WTC11 (cell line): ENCODE results near the gene BCL2L11. TPM values are rescaled to one million over a fixed set of nuclear protein-coding genes. Genes with fewer than 3 reads are reported as not detected.

Experiments used
- CREB1 ChIP-seq: sonication (generic); formaldehyde crosslinking; IDR thresholded peaks from 2 replicates; pipeline ENCODE4 v1.8.0; 2023; ENCODE audit warnings: mild to moderate bottlenecking, missing genetic modification reagents
- EMX1 ChIP-seq: fragments of 250-450 bp; sonication (Bioruptor Pico); IDR thresholded peaks from 2 replicates; pipeline ENCODE4 v1.8.0; 2021; ENCODE audit warnings: mild to moderate bottlenecking
- ESRRA ChIP-seq: sonication (generic); formaldehyde crosslinking; IDR thresholded peaks from 2 replicates; pipeline ENCODE4 v1.8.1; 2022; ENCODE audit warnings: mild to moderate bottlenecking, missing genetic modification reagents, borderline replicate concordance
- FOXK1 ChIP-seq: sonication (generic); formaldehyde crosslinking; IDR thresholded peaks from 2 replicates; pipeline ENCODE4 v1.8.0; 2022; ENCODE audit warnings: mild to moderate bottlenecking, moderate library complexity, missing genetic modification reagents
- GRHL2 ChIP-seq: fragments of 250-450 bp; sonication (Bioruptor Pico); IDR thresholded peaks from 2 replicates; pipeline ENCODE4 v1.8.0; 2022; ENCODE audit warnings: mild to moderate bottlenecking, moderate library complexity; ENCODE audit not compliant: insufficient replicate concordance, severe bottlenecking
- KAT7 ChIP-seq: sonication (generic); formaldehyde crosslinking; IDR thresholded peaks from 2 replicates; pipeline ENCODE4 v1.8.1; 2023; ENCODE audit warnings: missing genetic modification reagents, mild to moderate bottlenecking, borderline replicate concordance
- NR1H2 ChIP-seq: sonication (generic); formaldehyde crosslinking; IDR thresholded peaks from 2 replicates; pipeline ENCODE4 v1.9.0; 2021; ENCODE audit warnings: mild to moderate bottlenecking, moderate library complexity, missing genetic modification reagents
- RORB ChIP-seq: fragments of 250-450 bp; sonication (Bioruptor Pico); IDR thresholded peaks from 2 replicates; pipeline ENCODE4 v1.9.0; 2021; ENCODE audit warnings: mild to moderate bottlenecking
- ZNF138 ChIP-seq: sonication (generic); formaldehyde crosslinking; conservative IDR thresholded peaks from 2 replicates; pipeline ENCODE4 v1.8.1; 2022; ENCODE audit warnings: mild to moderate bottlenecking, moderate library complexity, missing genetic modification reagents
- ZNF263 ChIP-seq: sonication (generic); formaldehyde crosslinking; IDR thresholded peaks from 2 replicates; pipeline ENCODE4 v1.8.1; 2022; ENCODE audit warnings: low read depth, mild to moderate bottlenecking, moderate library complexity, missing genetic modification reagents
- ZNF396 ChIP-seq: fragments of 250-450 bp; sonication (Bioruptor Pico); IDR thresholded peaks from 2 replicates; pipeline ENCODE4 v1.8.0; 2021; ENCODE audit warnings: mild to moderate bottlenecking, moderate library complexity, borderline replicate concordance
- total RNA-seq: library from RNA; stranded (reverse); gene quantifications from 3 replicates; pipeline ENCODE4 v1.2.3, GENCODE V29; 2021
- TF ChIP-seq, protein P1 (sequence below): sonication (generic); formaldehyde crosslinking; IDR thresholded peaks from 2 replicates; pipeline ENCODE4 v1.8.1; 2022; ENCODE audit warnings: mild to moderate bottlenecking, missing genetic modification reagents, moderate library complexity, borderline replicate concordance
- TF ChIP-seq, protein P2 (sequence below): sonication (generic); formaldehyde crosslinking; IDR thresholded peaks from 2 replicates; pipeline ENCODE4 v1.8.1; 2023; ENCODE audit warnings: mild to moderate bottlenecking, missing genetic modification reagents
- TF ChIP-seq, protein P3 (sequence below): sonication (generic); formaldehyde crosslinking; IDR thresholded peaks from 2 replicates; pipeline ENCODE4 v1.8.0; 2022; ENCODE audit warnings: mild to moderate bottlenecking, missing genetic modification reagents
- TF ChIP-seq, protein P4 (sequence below): sonication (generic); formaldehyde crosslinking; IDR thresholded peaks from 2 replicates; pipeline ENCODE4 v1.8.1; 2023; ENCODE audit warnings: mild to moderate bottlenecking, missing genetic modification reagents, moderate library complexity
- TF ChIP-seq, protein P5 (sequence below): sonication (generic); formaldehyde crosslinking; IDR thresholded peaks from 2 replicates; pipeline ENCODE4 v1.8.1; 2022; ENCODE audit warnings: low read depth, missing genetic modification reagents, borderline replicate concordance
- TF ChIP-seq, protein P6 (sequence below): sonication (generic); formaldehyde crosslinking; IDR thresholded peaks from 2 replicates; pipeline ENCODE4 v1.8.1; 2022; ENCODE audit warnings: mild to moderate bottlenecking, moderate library complexity, missing genetic modification reagents
- TF ChIP-seq, protein P7 (sequence below): sonication (generic); formaldehyde crosslinking; IDR thresholded peaks from 2 replicates; pipeline ENCODE4 v1.8.0; 2023; ENCODE audit warnings: missing genetic modification reagents, mild to moderate bottlenecking, borderline replicate concordance
- TF ChIP-seq, protein P8 (sequence below): sonication (generic); formaldehyde crosslinking; IDR thresholded peaks from 2 replicates; pipeline ENCODE4 v1.8.1; 2023; ENCODE audit warnings: mild to moderate bottlenecking, moderate library complexity, missing genetic modification reagents
- TF ChIP-seq, protein P9 (sequence below): sonication (generic); formaldehyde crosslinking; IDR thresholded peaks from 2 replicates; pipeline ENCODE4 v1.8.1; 2022; ENCODE audit warnings: missing genetic modification reagents, borderline replicate concordance

Gene BCL2L11
- total RNA-seq, 1 experiment from 2014 or later = 19.3 TPM

DNA sequence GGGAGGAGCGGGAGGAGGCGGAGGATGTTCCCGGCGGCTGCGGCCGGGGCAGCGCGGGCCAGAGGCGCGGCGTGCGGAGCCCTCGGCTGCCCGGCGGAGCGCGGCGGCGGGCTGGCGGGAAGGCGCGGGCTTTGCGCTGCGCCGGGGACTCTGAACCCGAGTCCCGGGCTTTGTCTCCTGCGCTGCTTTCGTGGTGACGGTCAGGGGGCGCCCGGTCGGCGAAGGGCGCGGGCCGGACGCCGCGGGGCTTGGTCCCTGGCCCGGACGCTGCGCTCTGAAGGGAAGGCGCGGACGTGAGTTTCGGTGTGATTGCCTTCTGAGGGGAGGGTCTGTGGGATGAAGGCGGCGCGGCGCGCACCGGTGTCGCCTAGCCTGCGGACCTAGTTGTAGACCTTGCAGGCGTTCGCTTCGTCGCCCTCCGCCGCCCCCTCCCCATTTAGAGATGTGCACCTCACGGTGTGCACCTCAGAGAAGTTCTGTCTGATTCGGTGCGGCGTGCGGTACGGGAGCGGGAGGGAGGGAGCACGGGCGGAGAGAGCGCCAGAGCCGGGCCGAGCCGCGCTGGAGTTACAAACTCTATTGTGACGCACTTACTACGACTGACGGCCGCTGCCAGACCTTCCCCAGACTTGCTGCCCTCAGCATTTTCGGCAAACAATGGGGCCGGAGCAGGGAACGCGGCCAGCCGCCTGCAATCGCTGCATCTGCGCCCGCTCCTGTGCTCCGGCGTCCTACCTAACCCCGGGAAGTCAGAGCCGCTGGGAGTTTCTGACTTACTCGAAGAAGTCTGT lies 2.1 kb downstream of the BCL2L11 start (continued):
- TF ChIP-seq, protein P1, sequence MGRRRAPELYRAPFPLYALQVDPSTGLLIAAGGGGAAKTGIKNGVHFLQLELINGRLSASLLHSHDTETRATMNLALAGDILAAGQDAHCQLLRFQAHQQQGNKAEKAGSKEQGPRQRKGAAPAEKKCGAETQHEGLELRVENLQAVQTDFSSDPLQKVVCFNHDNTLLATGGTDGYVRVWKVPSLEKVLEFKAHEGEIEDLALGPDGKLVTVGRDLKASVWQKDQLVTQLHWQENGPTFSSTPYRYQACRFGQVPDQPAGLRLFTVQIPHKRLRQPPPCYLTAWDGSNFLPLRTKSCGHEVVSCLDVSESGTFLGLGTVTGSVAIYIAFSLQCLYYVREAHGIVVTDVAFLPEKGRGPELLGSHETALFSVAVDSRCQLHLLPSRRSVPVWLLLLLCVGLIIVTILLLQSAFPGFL (CRISPR knock-in tag) = no peak
- TF ChIP-seq, protein P2, sequence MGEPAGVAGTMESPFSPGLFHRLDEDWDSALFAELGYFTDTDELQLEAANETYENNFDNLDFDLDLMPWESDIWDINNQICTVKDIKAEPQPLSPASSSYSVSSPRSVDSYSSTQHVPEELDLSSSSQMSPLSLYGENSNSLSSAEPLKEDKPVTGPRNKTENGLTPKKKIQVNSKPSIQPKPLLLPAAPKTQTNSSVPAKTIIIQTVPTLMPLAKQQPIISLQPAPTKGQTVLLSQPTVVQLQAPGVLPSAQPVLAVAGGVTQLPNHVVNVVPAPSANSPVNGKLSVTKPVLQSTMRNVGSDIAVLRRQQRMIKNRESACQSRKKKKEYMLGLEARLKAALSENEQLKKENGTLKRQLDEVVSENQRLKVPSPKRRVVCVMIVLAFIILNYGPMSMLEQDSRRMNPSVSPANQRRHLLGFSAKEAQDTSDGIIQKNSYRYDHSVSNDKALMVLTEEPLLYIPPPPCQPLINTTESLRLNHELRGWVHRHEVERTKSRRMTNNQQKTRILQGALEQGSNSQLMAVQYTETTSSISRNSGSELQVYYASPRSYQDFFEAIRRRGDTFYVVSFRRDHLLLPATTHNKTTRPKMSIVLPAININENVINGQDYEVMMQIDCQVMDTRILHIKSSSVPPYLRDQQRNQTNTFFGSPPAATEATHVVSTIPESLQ (CRISPR knock-in tag) = no peak
- no peak for TF ChIP-seq RORB (CRISPR knock-in tag)
- TF ChIP-seq, protein P3, sequence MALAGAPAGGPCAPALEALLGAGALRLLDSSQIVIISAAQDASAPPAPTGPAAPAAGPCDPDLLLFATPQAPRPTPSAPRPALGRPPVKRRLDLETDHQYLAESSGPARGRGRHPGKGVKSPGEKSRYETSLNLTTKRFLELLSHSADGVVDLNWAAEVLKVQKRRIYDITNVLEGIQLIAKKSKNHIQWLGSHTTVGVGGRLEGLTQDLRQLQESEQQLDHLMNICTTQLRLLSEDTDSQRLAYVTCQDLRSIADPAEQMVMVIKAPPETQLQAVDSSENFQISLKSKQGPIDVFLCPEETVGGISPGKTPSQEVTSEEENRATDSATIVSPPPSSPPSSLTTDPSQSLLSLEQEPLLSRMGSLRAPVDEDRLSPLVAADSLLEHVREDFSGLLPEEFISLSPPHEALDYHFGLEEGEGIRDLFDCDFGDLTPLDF (CRISPR knock-in tag) = no peak
- TF ChIP-seq, protein P4, sequence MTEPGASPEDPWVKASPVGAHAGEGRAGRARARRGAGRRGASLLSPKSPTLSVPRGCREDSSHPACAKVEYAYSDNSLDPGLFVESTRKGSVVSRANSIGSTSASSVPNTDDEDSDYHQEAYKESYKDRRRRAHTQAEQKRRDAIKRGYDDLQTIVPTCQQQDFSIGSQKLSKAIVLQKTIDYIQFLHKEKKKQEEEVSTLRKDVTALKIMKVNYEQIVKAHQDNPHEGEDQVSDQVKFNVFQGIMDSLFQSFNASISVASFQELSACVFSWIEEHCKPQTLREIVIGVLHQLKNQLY (CRISPR knock-in tag) = no peak
- TF ChIP-seq EMX1 (CRISPR knock-in tag) = no peak
- TF ChIP-seq NR1H2 (CRISPR knock-in tag) = no peak
- no peak for TF ChIP-seq GRHL2 (CRISPR knock-in tag)
- no peak for TF ChIP-seq ESRRA (CRISPR knock-in tag)
- TF ChIP-seq ZNF138 (CRISPR knock-in tag) = no peak
- TF ChIP-seq, protein P5, sequence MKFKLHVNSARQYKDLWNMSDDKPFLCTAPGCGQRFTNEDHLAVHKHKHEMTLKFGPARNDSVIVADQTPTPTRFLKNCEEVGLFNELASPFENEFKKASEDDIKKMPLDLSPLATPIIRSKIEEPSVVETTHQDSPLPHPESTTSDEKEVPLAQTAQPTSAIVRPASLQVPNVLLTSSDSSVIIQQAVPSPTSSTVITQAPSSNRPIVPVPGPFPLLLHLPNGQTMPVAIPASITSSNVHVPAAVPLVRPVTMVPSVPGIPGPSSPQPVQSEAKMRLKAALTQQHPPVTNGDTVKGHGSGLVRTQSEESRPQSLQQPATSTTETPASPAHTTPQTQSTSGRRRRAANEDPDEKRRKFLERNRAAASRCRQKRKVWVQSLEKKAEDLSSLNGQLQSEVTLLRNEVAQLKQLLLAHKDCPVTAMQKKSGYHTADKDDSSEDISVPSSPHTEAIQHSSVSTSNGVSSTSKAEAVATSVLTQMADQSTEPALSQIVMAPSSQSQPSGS (CRISPR knock-in tag) = no peak
- TF ChIP-seq, protein P6, sequence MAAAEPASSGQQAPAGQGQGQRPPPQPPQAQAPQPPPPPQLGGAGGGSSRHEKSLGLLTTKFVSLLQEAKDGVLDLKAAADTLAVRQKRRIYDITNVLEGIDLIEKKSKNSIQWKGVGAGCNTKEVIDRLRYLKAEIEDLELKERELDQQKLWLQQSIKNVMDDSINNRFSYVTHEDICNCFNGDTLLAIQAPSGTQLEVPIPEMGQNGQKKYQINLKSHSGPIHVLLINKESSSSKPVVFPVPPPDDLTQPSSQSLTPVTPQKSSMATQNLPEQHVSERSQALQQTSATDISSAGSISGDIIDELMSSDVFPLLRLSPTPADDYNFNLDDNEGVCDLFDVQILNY = peak; percentile 16; the same call in 1 of the 2 replicates
- TF ChIP-seq, protein P7, sequence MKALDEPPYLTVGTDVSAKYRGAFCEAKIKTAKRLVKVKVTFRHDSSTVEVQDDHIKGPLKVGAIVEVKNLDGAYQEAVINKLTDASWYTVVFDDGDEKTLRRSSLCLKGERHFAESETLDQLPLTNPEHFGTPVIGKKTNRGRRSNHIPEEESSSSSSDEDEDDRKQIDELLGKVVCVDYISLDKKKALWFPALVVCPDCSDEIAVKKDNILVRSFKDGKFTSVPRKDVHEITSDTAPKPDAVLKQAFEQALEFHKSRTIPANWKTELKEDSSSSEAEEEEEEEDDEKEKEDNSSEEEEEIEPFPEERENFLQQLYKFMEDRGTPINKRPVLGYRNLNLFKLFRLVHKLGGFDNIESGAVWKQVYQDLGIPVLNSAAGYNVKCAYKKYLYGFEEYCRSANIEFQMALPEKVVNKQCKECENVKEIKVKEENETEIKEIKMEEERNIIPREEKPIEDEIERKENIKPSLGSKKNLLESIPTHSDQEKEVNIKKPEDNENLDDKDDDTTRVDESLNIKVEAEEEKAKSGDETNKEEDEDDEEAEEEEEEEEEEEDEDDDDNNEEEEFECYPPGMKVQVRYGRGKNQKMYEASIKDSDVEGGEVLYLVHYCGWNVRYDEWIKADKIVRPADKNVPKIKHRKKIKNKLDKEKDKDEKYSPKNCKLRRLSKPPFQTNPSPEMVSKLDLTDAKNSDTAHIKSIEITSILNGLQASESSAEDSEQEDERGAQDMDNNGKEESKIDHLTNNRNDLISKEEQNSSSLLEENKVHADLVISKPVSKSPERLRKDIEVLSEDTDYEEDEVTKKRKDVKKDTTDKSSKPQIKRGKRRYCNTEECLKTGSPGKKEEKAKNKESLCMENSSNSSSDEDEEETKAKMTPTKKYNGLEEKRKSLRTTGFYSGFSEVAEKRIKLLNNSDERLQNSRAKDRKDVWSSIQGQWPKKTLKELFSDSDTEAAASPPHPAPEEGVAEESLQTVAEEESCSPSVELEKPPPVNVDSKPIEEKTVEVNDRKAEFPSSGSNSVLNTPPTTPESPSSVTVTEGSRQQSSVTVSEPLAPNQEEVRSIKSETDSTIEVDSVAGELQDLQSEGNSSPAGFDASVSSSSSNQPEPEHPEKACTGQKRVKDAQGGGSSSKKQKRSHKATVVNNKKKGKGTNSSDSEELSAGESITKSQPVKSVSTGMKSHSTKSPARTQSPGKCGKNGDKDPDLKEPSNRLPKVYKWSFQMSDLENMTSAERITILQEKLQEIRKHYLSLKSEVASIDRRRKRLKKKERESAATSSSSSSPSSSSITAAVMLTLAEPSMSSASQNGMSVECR = 0 out of 2 replicates have a peak, but pooled peaks have one; percentile 26
- TF ChIP-seq, protein P8, sequence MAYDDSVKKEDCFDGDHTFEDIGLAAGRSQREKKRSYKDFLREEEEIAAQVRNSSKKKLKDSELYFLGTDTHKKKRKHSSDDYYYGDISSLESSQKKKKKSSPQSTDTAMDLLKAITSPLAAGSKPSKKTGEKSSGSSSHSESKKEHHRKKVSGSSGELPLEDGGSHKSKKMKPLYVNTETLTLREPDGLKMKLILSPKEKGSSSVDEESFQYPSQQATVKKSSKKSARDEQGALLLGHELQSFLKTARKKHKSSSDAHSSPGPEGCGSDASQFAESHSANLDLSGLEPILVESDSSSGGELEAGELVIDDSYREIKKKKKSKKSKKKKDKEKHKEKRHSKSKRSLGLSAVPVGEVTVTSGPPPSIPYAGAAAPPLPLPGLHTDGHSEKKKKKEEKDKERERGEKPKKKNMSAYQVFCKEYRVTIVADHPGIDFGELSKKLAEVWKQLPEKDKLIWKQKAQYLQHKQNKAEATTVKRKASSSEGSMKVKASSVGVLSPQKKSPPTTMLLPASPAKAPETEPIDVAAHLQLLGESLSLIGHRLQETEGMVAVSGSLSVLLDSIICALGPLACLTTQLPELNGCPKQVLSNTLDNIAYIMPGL (CRISPR knock-in tag) = no peak; the same call in 1 of the 2 replicates
- TF ChIP-seq KAT7 (CRISPR knock-in tag) = peak; percentile 66; the same call in 1 of the 2 replicates
- 0 out of 2 replicates have a peak, but pooled peaks have one; percentile 40 for TF ChIP-seq FOXK1 (CRISPR knock-in tag)
- TF ChIP-seq, protein P9, sequence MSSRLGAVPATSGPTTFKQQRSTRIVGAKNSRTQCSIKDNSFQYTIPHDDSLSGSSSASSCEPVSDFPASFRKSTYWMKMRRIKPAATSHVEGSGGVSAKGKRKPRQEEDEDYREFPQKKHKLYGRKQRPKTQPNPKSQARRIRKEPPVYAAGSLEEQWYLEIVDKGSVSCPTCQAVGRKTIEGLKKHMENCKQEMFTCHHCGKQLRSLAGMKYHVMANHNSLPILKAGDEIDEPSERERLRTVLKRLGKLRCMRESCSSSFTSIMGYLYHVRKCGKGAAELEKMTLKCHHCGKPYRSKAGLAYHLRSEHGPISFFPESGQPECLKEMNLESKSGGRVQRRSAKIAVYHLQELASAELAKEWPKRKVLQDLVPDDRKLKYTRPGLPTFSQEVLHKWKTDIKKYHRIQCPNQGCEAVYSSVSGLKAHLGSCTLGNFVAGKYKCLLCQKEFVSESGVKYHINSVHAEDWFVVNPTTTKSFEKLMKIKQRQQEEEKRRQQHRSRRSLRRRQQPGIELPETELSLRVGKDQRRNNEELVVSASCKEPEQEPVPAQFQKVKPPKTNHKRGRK (CRISPR knock-in tag) = no peak
- TF ChIP-seq CREB1 (CRISPR knock-in tag) = no peak
- TF ChIP-seq ZNF263 = no peak
- TF ChIP-seq ZNF396 (CRISPR knock-in tag) = no peak
- TF ChIP-seq, all 79 proteins: peak for 14
